B cell (primary cell): ENCODE data around the gene ABHD1. TPM values are rescaled to one million over a fixed set of nuclear protein-coding genes. Genes with fewer than 3 reads are reported as not detected.
A peak's percentile ranks its signal among the peaks of the same experiment; 100 is the strongest.

Experiments
- ATAC-seq: fragments of 200-7000 bp; cut with Tn5 transposase; one replicate; pipeline ENCODE4 v1.10.0; 2021; ENCODE audit warnings: low read depth, mild to moderate bottlenecking, moderate number of reproducible peaks, moderate library complexity
- CTCF ChIA-PET: fragments of 350-600 bp; sonication (Branson Sonifier 250); formaldehyde crosslinking; loops from one replicate; lab custom pipeline; 2021; ENCODE audit warnings: antibody characterized with exemption, inconsistent platforms; lab: Charles Lee
- POLR2A ChIA-PET: fragments of 350-600 bp; sonication (Branson Sonifier 250); formaldehyde crosslinking; loops from one replicate; lab custom pipeline; 2021; ENCODE audit warnings: antibody characterized with exemption; lab: Charles Lee
- DNase-seq: peaks from one replicate; pipeline ENCODE4 v3.0.0; 2013
- H2AFZ ChIP-seq: 2 replicates; pipeline ENCODE4 v1.6.1; 2012; ENCODE audit warnings: mild to moderate bottlenecking, low read depth, low read length; ENCODE audit not compliant: insufficient read depth, poor library complexity, severe bottlenecking
- H3K27ac ChIP-seq, 2 donors: 1 replicate in 1 of 2; 2 replicates in 1 of 2; pipeline ENCODE4 v1.5.1; 2012 to 2013; ENCODE audit warnings: low read length in 2 of 2, mild to moderate bottlenecking in 2 of 2, moderate library complexity in 1 of 2
- H3K27me3 ChIP-seq, 4 experiments: fragments of 200-600 bp in 1 of 4; sonication (generic) in 1 of 4; replicated peaks in 1 of 4; 1 replicate in 2 of 4; 2 replicates in 2 of 4; pipeline versions ENCODE4 v1.6.1 to v1.7.0; 2013 to 2016; ENCODE audit warnings: low read length in 3 of 4, mild to moderate bottlenecking in 2 of 4, mixed read lengths in 1 of 4, moderate library complexity in 1 of 4; ENCODE audit not compliant: insufficient read depth in 4 of 4, control insufficient read depth in 3 of 4; ENCODE audit errors: control extremely low read depth in 1 of 4
- H3K36me3 ChIP-seq, 2 experiments: replicated peaks in 1 of 2; 1 replicate in 1 of 2; 2 replicates in 1 of 2; pipeline versions ENCODE4 v1.6.1 to v1.7.1; 2013; ENCODE audit warnings: low read length in 1 of 2; ENCODE audit not compliant: insufficient read depth in 2 of 2, control insufficient read depth in 1 of 2; ENCODE audit errors: control extremely low read depth in 1 of 2, extremely low read depth in 1 of 2
- H3K4me1 ChIP-seq, 2 donors: fragments of 200-600 bp in 1 of 2; sonication (generic) in 1 of 2; 1 replicate in 1 of 2; 2 replicates in 1 of 2; pipeline versions ENCODE4 v1.5.1 to v1.6.1; 2013 to 2017; ENCODE audit warnings: low read length in 2 of 2; ENCODE audit not compliant: control insufficient read depth in 2 of 2, insufficient read depth in 2 of 2
- H3K4me2 ChIP-seq: replicated peaks from 2 replicates; pipeline ENCODE3; 2012; ENCODE audit warnings: mild to moderate bottlenecking, low read depth, low read length; ENCODE audit not compliant: poor library complexity, severe bottlenecking
- H3K4me3 ChIP-seq, 5 experiments: fragments of 200-600 bp in 1 of 5; sonication (generic) in 1 of 5; 1 replicate in 3 of 5; 2 replicates in 2 of 5; pipeline versions ENCODE4 v1.5.1 to v1.7.0; 2011 to 2016; ENCODE audit warnings: low read length in 4 of 5, mild to moderate bottlenecking in 4 of 5, low read depth in 2 of 5, control low read depth in 1 of 5, moderate library complexity in 1 of 5; ENCODE audit not compliant: insufficient read depth in 1 of 5; ENCODE audit errors: control extremely low read depth in 1 of 5, extremely low read depth in 1 of 5
- H3K79me2 ChIP-seq: fragments of 200-600 bp; sonication (generic); one replicate; pipeline ENCODE4 v1.6.0; 2016; ENCODE audit warnings: low read length; ENCODE audit not compliant: control insufficient read depth, insufficient read depth
- H3K9ac ChIP-seq: fragments of 200-600 bp; sonication (generic); 2 replicates; pipeline ENCODE4 v1.6.1; 2017; ENCODE audit warnings: mild to moderate bottlenecking, low read length, moderate library complexity
- H3K9me3 ChIP-seq, 3 donors: one replicate each; pipeline versions ENCODE4 v1.6.1 to v1.7.1; 2013; ENCODE audit warnings: low read length in 2 of 3; ENCODE audit not compliant: control insufficient read depth in 2 of 3, insufficient read depth in 1 of 3; ENCODE audit errors: control extremely low read depth in 1 of 3
- H4K20me1 ChIP-seq: 2 replicates; pipeline ENCODE4 v1.6.0; 2012; ENCODE audit warnings: mild to moderate bottlenecking, low read length; ENCODE audit not compliant: insufficient read depth, control insufficient read depth, poor library complexity, severe bottlenecking
- H3K27ac Mint-ChIP-seq: one replicate; pipeline ENCODE4 v1.8.0; 2021; ENCODE audit warnings: mixed read lengths
- H3K27me3 Mint-ChIP-seq: one replicate; pipeline ENCODE4 v1.8.0; 2021; ENCODE audit warnings: mixed read lengths
- H3K4me1 Mint-ChIP-seq: one replicate; pipeline ENCODE4 v1.8.0; 2021; ENCODE audit warnings: mixed read lengths
- H3K4me3 Mint-ChIP-seq: one replicate; pipeline ENCODE4 v1.8.0; 2021; ENCODE audit warnings: mixed read lengths
- H3K9me3 Mint-ChIP-seq: one replicate; pipeline ENCODE4 v1.8.0; 2022; ENCODE audit warnings: mixed read lengths; ENCODE audit not compliant: insufficient read depth
- CTCF ChIP-seq: fragments of 200-600 bp; IDR thresholded peaks from one replicate; pipeline ENCODE4 v1.8.0; 2022; ENCODE audit warnings: antibody characterized with exemption, mild to moderate bottlenecking
- EZH2 ChIP-seq: IDR thresholded peaks from 2 replicates; pipeline ENCODE4 v1.6.1; 2012; ENCODE audit warnings: borderline replicate concordance, low read depth, mild to moderate bottlenecking, moderate library complexity, low read length; ENCODE audit not compliant: insufficient read depth, poor library complexity, severe bottlenecking
- WGBS: methylation state at CpG from one replicate; pipeline ENCODE4 v1.1.5; 2013; ENCODE audit warnings: missing lambda C conversion rate; ENCODE audit not compliant: insufficient coverage; 5-methylcytosine and 5-hydroxymethylcytosine counted together
- intact Hi-C: fragments of 100-400 bp; cut with micrococcal nuclease; formaldehyde crosslinking; loops from one replicate; pipeline ENCODE4 v1.10.0; 2022
- polyA plus RNA-seq: library from polyadenylated mRNA; depleted of rRNA; stranded (reverse); fragments of >200 nt; gene quantifications from 2 replicates; pipeline ENCODE4 v1.2.3, GENCODE V29; 2012
- total RNA-seq, 2 donors: library from RNA; stranded (reverse); fragments of 120-200 nt in 1 of 2; gene quantifications; 1 replicate in 1 of 2; 2 replicates in 1 of 2; pipeline versions ENCODE4 v1.2.3 to v1.2.4, GENCODE V29; 2013 to 2022

ABHD1 gene
- total and polyA plus RNA-seq, 2 donors (not counting 1 experiment from before 2014, with no cell fraction given) = 1.5 to 2.7 TPM

GRCh38 chr2:27081984-27082772 is 41.4 kb upstream of the ABHD1 start:
- ChIA-PET CTCF (interaction anchor here (1.0 to 4.7 kb wide), 7 partner anchors 10 to 198 kb away, joined by 3 to 30 read pairs (median 4); partner anchors contain the start of genes ABHD1, AGBL5 and OST4), POLR2A (interaction anchor here (2.7 to 3.0 kb wide), 2 partner anchors 11 to 31 kb away, joined by 15 to 22 read pairs; partner anchors contain the start of genes AGBL5 and OST4)
- Histone ChIP-seq H3K9ac (peak overlapping the region; percentile 59), H3K9me3 (no peaks in the 10 kb centered on the region), H3K79me2 (peaks cover 3% of the 10 kb centered on the region), H2AFZ (no peak overlapping the region), H3K4me3 (peak overlapping the region in 1 of 5 experiments; percentile 63), H4K20me1 (no peaks in the 10 kb centered on the region), H3K27me3 (peaks cover 0 to 11% (median 4%) of the 10 kb centered on the region in 4 experiments), H3K4me1 (peaks cover 24 to 39% of the 10 kb centered on the region in 2 donors), H3K4me2 (peak overlapping the region; percentile 84), H3K27ac (peak overlapping the region in 1 of 2 donors; percentile 56), H3K36me3 (no peaks in the 10 kb centered on the region)
- WGBS = 97% methylated on average over 38 of the region's 38 CpGs
- Mint-ChIP-seq H3K4me3 (peak overlapping the region; percentile 86), H3K4me1 (peaks cover 28% of the 10 kb centered on the region), H3K27me3 (no peaks in the 10 kb centered on the region), H3K9me3 (no peaks in the 10 kb centered on the region), H3K27ac (peak overlapping the region; percentile 94)
- TF ChIP-seq EZH2 (no peak), CTCF (no peak)
- no peak for ATAC-seq
- no peak for DNase-seq
- intact Hi-C loops = loop anchor here (1.0 to 10.0 kb wide), 9 partner anchors 11 to 1793 kb away; partner anchors contain the start of genes AGBL5, ATRAID, CENPA and MPV17
